ENCODE data around the gene COX11.

Gene COX11

GRCh38 chr17:54967621-54968261 is 713 bp downstream of the COX11 start:
- peak in 1 of 2 donors; percentile 58 for DNase-seq

DNA sequence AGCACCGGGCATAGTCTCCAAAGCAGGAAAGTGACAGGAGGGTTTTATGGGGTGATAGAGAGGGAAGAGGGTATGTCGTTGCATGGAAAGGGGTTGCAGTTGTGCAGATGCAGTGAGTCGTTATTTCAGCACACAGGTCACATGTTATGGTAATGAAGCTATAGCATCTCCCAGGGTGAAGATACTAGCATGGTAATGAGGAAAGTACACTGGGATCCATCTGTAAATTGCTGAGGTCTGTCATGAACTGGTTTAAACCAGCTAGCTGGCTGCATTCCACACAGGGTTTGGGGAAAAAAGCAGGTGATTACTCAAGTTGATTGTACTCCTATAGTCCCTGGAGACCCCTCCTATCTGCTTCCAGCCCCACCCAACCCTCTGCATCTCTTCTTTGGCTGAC is 11.7 kb downstream of the COX11 start:
- no peak for DNase-seq

- DNase-seq, result no peak
Measured at GRCh38 chr17:54951286-54951685, 17.2 kb downstream of the COX11 start.

GRCh38 chr17:54950116-54950515 is 18.3 kb downstream of the COX11 start:
- DNase-seq, result no peak

GRCh38 chr17:54948380-54948779 is 20.1 kb downstream of the COX11 start:
- DNase-seq, result no peak

DNA sequence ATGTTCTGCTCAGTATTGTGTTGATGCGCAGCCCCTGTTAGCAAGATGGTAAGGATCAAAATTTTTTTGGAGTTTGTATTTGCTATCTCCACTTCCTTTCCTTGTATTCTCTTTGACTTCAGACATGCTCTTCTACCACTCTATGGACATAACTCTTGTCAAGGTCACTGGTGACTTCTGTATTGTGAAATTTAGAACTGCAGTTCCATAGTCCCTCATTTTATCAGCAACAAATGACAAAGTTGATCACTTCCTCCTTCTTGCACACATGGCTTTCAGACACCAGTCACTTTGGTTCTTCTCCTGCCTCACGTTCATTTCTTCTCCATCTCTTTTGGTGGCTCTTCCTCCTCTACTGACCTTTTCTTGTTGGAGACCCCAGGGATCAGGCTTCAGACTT is 21.1 kb downstream of the COX11 start:
- DNase-seq, result no peak

- DNase-seq, result no peak
Measured at GRCh38 chr17:54945671-54946070, 22.8 kb downstream of the COX11 start.

DNA sequence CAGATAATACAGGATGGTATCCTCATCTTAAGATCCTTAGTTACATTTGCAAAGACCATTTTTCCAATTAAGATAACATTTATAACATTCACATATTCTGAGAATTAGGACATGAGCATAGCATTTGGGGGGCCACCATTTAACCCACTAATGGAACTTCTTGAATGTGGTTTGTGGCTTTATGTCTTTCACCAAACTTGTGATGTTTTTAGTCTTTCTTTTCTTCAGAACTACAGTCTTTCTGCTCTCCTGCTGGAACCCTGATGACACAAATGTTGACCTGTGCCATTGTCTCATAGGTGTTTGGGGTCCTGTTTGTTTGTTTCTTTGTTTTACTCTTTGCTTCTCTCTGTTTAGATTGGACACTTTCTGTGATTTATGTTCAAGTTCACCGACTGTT is 23.2 kb downstream of the COX11 start:
- DNase-seq, result no peak

GRCh38 chr17:54944796-54945195 is 23.7 kb downstream of the COX11 start:
- no peak for DNase-seq

DNA sequence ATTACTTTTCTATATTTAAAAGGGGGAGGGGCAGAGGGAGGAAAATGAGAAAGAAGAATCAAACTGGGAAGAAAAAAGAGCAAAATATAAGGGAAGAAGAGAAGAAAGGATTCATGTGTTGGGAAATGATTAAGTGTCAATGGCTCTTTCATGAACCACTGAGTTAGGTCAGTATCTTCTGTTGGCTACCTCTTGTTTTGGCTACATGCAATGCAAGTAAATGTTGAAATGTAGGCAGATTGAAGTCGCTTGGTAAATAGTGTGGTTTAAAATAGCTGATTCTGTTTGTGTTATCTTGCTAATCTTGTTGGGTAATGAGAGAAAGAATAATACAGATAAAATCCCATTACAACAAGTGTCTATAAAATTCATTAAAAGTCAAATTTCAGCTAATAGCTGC is 27.2 kb downstream of the COX11 start:
- DNase-seq, result no peak

DNA sequence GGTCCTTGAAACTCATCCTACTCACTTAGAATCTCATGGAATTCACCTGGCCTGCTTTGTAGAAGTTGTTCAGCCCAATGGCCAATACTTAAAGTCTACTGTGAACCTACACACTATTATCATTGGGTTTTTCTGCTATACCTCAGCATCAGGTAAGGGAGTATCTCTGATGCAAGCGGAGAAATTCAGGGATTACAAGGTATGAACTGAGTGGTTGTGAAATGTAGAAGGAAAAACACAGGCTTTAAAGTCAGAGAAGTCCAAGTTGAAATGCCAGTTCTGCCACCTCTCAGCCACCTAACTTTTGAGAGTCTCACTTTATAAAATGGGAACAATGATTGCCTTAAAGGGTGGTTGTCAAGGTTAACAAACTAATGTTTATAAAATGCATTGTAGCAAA is 31.0 kb downstream of the COX11 start:
- DNase-seq, result no peak

GRCh38 chr17:54937018-54937417 is 31.4 kb downstream of the COX11 start:
- no peak for DNase-seq

DNA sequence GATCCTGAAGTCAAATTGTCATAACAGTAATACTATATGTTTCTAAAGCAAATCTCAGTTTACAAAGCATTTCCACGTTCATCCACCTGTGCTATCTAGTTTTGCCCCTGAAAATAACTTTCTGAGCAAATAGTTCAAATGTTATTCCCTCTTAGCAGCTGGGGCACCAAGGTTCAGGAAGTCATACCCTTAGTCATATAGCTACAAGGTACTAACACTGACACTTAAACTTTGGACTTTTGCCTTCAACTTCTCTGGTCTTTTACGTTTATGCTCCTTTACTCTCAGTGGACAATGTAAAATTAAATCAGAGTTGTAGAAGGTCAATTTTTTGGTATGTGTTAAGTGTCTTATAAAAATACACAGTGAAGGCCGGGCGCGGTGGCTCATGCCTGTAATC is 33.0 kb downstream of the COX11 start:
- no peak for DNase-seq

DNA sequence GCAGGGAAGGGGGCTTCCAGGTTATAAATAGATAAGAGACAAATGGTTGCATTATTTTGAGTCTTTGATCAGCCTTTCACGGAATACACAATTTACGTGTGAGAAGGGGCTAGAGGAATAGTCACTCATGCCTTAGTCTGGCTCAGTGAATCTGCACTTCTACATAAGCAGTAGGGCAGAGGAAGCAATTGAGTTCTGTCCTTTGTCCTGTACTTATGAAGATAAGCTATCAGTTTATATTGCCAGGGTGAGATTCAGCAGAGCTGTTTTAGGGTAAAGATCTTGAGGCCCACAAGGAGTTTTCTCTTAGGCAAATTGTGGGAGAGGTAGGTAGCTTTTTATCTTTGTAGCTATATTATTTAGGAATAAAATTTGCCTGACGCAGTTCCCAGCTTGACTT is 34.5 kb downstream of the COX11 start:
- no peak for DNase-seq

DNA sequence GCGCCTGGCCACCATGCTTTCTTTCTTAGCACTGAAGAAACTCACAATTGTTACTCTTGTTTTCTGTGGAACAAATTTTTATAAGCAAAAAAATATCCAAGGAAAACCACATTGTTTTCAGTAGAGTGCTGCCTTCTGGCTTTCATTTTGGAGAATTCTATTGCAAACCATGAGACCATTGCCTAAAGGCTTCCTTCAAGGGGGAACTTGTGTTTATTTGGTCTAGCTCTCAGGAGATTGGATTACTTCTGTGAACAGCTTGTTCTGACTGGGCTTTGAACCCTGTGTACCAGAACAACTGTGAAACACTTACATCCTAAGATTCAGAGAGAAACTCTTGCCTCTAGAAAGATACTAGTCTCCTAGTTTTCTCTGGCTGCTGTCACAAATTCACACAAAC is 35.7 kb downstream of the COX11 start:
- DNase-seq, result no peak

GRCh38 chr17:54927525-54927924 is 40.9 kb downstream of the COX11 start:
- DNase-seq, result no peak

- no peak for DNase-seq
Measured at GRCh38 chr17:54924405-54924804, 44.0 kb downstream of the COX11 start.

GRCh38 chr17:54920819-54921218 is 47.6 kb downstream of the COX11 start:
- no peak for DNase-seq

DNA sequence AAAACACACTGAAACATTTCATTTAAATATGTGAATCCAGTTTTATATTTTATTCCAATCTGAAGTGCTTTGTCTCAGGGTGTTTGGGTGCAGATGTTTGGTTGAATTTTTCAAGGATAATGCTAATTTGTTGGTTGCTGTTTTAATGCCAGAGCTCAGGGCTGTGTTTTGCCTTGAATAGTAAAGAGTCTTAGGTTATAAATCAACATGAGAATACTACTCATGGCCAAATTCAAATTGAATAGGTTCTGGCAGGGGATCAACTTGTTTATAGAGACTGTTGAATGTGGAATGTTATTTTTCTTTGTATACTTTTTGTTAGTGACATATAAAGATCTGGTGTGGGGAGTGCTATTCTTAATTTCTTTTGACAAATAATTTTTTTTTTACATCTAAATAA is 49.0 kb downstream of the COX11 start:
- DNase-seq, result no peak

DNA sequence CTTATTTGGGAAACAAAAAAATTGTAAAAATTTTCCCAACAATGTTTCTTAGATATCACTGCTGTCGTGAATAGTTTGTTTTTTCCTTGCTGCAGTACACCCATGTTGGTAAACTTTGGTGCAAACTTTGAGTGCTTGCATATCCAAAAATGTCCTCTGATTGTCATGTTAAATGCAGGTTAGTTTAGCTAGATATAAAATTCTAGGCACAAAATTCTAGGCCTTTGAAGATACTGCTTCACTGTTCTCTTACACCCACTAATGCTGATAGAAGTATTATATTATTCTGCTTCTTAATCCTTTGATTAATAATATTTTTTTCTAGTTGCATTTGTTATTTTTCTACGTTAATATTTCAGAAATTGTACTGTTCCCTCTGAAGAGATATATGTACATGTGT is 51.7 kb downstream of the COX11 start:
- no peak for DNase-seq

All from CD4-positive, alpha-beta T cell treated with Interleukin-4 for 1 hour (primary cell).